GM12872 (cell line): ENCODE data around the gene MRPS23.

Experiments used
- CTCF ChIP-seq: IDR thresholded peaks from 3 replicates; pipeline ENCODE4 v1.5.1; 2011; ENCODE audit warnings: low read depth, mild to moderate bottlenecking, low read length, moderate library complexity; ENCODE audit not compliant: insufficient read depth

The MRPS23 gene

DNA sequence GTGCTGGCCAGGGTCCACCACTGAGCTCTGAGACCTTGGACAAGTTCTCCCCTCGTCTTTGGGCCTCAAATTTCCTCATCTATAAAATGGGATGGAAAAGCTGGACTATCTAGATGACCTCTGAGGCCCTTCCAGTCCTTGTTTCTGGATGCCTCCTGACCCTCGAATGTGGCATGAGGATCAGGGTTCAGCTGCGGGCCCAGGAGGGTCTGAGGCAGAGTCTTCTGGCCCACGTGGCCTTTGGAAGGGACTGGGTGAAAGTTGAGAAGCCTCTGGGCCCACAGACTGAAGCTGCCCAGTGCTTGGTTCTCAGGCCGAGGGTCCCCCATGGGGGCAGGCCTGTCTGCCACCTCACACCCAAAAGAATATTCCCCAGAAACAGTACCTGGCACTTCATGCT, 16.9 kb upstream of the MRPS23 start:
- TF ChIP-seq CTCF, result no peak

GRCh38 chr17:57866319-57866718, 16.5 kb upstream of the MRPS23 start:
- TF ChIP-seq CTCF, result no peak

DNA sequence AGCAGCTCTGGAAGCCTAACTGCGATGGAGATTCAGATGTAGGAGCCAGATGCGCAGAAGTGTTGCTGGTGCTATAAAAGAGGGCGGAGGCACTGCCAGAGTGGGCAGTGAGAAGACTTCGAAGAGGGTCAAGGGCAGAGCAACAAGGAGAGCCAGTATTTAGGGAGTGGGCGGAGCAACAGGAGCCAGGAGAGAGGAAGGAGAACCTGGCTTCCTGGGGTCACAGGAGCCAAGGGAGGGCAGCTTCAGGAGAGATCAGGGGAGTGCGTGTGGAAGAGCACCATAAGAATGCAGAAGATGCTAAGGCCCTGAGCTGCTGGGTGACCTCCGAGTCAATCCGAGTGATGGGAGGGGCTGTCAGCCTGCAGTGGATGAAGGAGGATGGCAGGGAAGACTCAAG, 14.4 kb upstream of the MRPS23 start:
- TF ChIP-seq CTCF, result no peak

GRCh38 chr17:57862694-57863667, 13.1 kb upstream of the MRPS23 start:
- no peak for TF ChIP-seq CTCF

DNA sequence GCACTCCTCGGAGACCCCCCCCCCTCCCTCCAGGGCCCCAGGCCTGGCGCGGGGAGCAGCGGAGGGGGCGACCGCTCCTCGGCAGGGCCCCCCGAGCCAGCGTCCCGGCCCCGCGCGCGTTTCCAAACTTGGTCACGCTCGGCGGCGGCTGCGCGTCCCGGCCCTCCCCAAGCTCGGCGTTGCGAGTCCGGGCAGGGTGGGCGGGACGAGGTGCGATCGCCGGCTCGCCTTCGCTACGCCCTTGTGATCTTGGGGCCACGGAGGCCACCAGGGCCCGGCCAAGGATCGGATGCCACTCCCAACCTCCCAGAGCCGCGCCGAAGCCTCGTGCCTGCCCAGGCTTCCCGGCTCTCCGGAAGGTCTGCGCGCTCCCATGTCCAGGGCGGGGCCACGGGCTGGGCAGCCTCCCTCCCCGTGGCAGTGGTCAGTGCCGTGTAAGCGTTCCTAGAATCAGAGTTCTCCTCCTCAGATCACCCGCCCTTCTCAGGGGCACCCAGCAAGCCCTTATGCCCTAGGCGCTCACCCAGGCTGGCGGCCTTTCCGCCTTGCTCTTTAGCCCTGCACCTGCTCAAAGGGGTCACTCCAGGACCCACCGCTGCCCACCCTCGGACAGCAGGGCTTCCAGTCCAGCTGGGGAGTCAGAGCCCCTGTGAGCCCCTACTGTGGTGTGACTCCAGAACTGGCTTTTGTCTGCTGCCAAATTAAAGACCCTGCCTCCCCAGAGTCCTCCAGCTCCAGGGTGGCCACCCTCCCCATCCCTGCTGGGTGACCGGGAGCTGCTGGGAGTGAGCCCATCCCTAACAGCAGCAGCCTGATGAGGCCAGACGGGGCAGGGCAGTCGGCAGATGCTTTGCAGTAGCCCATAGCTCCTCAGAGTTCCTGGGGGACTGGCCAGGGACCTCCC, 12.2 kb upstream of the MRPS23 start:
- TF ChIP-seq CTCF, result no peak

GRCh38 chr17:57861000-57861789, 11.4 kb upstream of the MRPS23 start:
- no peak for TF ChIP-seq CTCF

GRCh38 chr17:57860414-57860999, 10.7 kb upstream of the MRPS23 start:
- TF ChIP-seq CTCF, result no peak
